ENCODE data around the gene RAET1G. TPM values are rescaled to one million over a fixed set of nuclear protein-coding genes. Genes with fewer than 3 reads are reported as not detected.
"Not testable (repeated sequence)": the region's sequence is repeated elsewhere in the genome, so short reads cannot be mapped to it uniquely, and the experiment has no call there.

RAET1G gene
- total RNA-seq, 1 experiment from 2014 or later, result not detected

DNA sequence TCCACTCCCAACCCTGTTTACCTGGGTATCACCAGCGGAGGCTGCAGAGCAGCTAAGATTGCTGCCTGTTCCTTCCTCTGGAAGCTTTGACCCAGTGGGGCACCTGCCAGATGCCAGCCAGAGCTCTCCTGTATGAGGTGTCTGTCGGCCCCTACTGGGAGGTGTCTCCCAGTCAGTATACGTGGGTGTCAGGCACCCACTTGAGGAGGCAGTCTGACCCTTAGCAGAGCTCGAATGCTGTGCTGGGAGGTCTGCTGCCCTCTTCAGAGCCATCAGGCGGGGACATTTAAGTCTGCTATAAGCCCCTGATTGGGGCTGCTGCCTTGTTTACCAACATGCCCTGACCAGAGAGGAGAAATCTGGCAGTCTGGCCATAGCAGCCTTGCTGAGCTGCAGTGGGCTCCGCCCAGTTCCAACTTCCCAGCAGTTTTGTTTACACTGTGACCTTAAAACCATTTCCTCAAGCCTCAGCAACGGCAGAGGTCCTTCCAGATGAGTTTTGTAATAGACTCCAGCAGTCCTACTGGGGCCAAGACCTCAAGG is 27.8 kb downstream of the RAET1G start:
- BruUV-seq (replicated peaks), result no TSS peak
- Histone ChIP-seq H3K9me3 (no peaks in the 10 kb centered on the region), H3K4me3 (ENCODE audit: low read depth, low read length) (no peak overlapping the region), H3K4me1 (no peaks in the 10 kb centered on the region), H3K27me3 (replicated peaks; ENCODE audit: control insufficient read depth, insufficient read depth, low read length) (no peaks in the 10 kb centered on the region), H3K36me3 (ENCODE audit: control insufficient read depth, insufficient read depth, low read length) (no peaks in the 10 kb centered on the region)
- no peaks in the 10 kb centered on the region for H3K4me1 Mint-ChIP-seq (ENCODE audit: low read depth, unreplicated experiment)
- peaks cover 11% of the 10 kb centered on the region for H3K27me3 Mint-ChIP-seq (ENCODE audit: insufficient read depth, unreplicated experiment)
- ChIA-PET POLR2A (no interaction called here), CTCF (interaction anchor here (0.6 kb wide), 1 partner anchor 73 kb away, joined by 6 read pairs; no protein-coding TSS in a partner anchor)
- H3K27ac Mint-ChIP-seq (ENCODE audit: unreplicated experiment), result no peak overlapping the region
- TF ChIP-seq, protein P1, sequence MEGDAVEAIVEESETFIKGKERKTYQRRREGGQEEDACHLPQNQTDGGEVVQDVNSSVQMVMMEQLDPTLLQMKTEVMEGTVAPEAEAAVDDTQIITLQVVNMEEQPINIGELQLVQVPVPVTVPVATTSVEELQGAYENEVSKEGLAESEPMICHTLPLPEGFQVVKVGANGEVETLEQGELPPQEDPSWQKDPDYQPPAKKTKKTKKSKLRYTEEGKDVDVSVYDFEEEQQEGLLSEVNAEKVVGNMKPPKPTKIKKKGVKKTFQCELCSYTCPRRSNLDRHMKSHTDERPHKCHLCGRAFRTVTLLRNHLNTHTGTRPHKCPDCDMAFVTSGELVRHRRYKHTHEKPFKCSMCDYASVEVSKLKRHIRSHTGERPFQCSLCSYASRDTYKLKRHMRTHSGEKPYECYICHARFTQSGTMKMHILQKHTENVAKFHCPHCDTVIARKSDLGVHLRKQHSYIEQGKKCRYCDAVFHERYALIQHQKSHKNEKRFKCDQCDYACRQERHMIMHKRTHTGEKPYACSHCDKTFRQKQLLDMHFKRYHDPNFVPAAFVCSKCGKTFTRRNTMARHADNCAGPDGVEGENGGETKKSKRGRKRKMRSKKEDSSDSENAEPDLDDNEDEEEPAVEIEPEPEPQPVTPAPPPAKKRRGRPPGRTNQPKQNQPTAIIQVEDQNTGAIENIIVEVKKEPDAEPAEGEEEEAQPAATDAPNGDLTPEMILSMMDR (IDR thresholded peaks at IDR 0.05; ENCODE audit: insufficient read depth in 1 of 2, low read depth in 1 of 2, low read length in 1 of 2, severe bottlenecking in 1 of 2, unreplicated experiment in 1 of 2), result no peak
- intact Hi-C loops (cut with micrococcal nuclease; ENCODE audit: unreplicated experiment), result no loop called here
- no peak overlapping the region for H3K4me3 Mint-ChIP-seq (ENCODE audit: unreplicated experiment)
- H3K9me3 Mint-ChIP-seq (ENCODE audit: unreplicated experiment), result no peaks in the 10 kb centered on the region
- H3K36me3 Mint-ChIP-seq (ENCODE audit: insufficient read depth, unreplicated experiment), result no peaks in the 10 kb centered on the region
- no peak for DNase-seq

DNA sequence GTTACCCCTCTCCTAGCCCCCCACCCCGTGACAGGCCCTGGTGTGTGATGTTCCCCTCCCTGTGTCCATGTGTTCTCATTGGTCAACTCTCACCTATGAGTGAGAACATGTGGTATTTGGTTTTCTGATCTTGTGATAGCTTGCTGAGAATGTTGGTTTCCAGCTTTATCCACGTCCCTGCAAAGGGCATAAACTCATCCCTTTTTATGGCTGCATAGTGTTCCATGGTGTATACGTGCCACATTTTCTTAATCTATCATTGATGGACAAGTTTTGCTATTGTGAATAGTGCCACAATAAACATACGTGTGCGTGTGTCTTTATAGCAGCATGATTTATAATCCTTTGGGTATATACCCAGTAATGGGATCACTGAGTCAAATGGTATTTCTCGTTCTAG is 31.1 kb downstream of the RAET1G start:
- DNase-seq; H3K4me1 Mint-ChIP-seq (ENCODE audit: low read depth, unreplicated experiment); H3K36me3 Mint-ChIP-seq (ENCODE audit: insufficient read depth, unreplicated experiment): not testable (repeated sequence)

DNA sequence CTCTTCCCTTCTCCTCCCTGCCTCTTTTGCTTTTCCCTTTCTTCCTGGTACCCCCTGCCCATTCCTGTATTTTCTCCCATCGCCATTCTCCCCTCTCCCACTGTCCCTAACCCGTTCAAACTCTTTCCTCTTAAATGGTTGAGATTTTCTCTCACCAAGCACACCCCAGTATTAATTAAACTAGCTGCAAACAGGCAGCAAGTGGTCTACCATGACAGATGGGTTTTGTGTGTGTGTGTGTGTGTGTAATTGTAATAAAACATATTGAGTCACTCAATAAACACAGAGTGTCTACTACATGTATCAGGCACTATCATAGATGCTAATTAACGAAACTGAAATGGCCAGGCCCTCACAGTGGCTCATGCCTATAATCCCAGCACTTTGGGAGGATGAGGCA is 31.7 kb downstream of the RAET1G start:
- no TSS peak for BruUV-seq (replicated peaks)
- no peaks in the 10 kb centered on the region for H3K4me1 Mint-ChIP-seq (ENCODE audit: low read depth, unreplicated experiment)
- DNase-seq, result no peak
- no peak overlapping the region for H3K27ac Mint-ChIP-seq (ENCODE audit: unreplicated experiment)
- Histone ChIP-seq H3K9me3 (no peaks in the 10 kb centered on the region), H3K4me3 (ENCODE audit: low read depth, low read length) (no peak overlapping the region), H3K4me1 (no peaks in the 10 kb centered on the region), H3K36me3 (ENCODE audit: control insufficient read depth, insufficient read depth, low read length) (no peaks in the 10 kb centered on the region), H3K27me3 (replicated peaks; ENCODE audit: control insufficient read depth, insufficient read depth, low read length) (no peaks in the 10 kb centered on the region)
- intact Hi-C loops (cut with micrococcal nuclease; ENCODE audit: unreplicated experiment), result no loop called here
- no peaks in the 10 kb centered on the region for H3K9me3 Mint-ChIP-seq (ENCODE audit: unreplicated experiment)
- H3K4me3 Mint-ChIP-seq (ENCODE audit: unreplicated experiment), result no peak overlapping the region
- TF ChIP-seq, protein P1 (IDR thresholded peaks at IDR 0.05; ENCODE audit: insufficient read depth in 1 of 2, low read depth in 1 of 2, low read length in 1 of 2, severe bottlenecking in 1 of 2, unreplicated experiment in 1 of 2), result no peak
- ChIA-PET POLR2A (no interaction called here), CTCF (no interaction called here)
- H3K36me3 Mint-ChIP-seq (ENCODE audit: insufficient read depth, unreplicated experiment), result no peaks in the 10 kb centered on the region
- H3K27me3 Mint-ChIP-seq (ENCODE audit: insufficient read depth, unreplicated experiment), result peaks cover 11% of the 10 kb centered on the region

More for the DNA sequence above, 31.1 kb downstream of the RAET1G start:
- H3K36me3 ChIP-seq (ENCODE audit: control insufficient read depth, insufficient read depth, low read length); CTCF ChIA-PET; H3K4me1 ChIP-seq; intact Hi-C loops (cut with micrococcal nuclease; ENCODE audit: unreplicated experiment); H3K4me3 Mint-ChIP-seq (ENCODE audit: unreplicated experiment); H3K27me3 ChIP-seq (replicated peaks; ENCODE audit: control insufficient read depth, insufficient read depth, low read length); H3K9me3 ChIP-seq; H3K9me3 Mint-ChIP-seq (ENCODE audit: unreplicated experiment); H3K4me3 ChIP-seq (ENCODE audit: low read depth, low read length); H3K27ac Mint-ChIP-seq (ENCODE audit: unreplicated experiment); BruUV-seq (replicated peaks); POLR2A ChIA-PET: not testable (repeated sequence)
- H3K27me3 Mint-ChIP-seq (ENCODE audit: insufficient read depth, unreplicated experiment), result peaks cover 11% of the 10 kb centered on the region

DNA sequence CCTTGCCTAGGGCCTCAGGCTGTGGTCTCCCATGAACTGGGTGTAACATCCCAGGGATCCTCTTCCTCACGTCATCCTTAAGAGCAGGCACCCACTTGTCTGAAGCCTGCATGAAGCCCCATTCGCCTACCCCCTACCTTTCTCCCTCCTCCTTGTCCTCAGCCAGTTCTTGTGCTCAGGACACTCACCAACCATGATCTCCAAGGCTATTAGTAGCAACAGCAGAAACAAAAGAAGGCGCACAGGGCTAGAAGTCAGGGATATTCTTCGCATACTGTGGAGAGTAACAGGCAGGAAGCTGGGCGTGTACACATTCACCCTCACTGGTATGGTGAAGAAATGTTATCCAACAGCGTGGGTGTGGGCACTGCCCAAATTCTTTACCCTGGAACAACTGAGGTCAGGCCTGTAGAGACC is 32.3 kb downstream of the RAET1G start:
- no TSS peak for BruUV-seq (replicated peaks)
- H3K27me3 ChIP-seq (replicated peaks; ENCODE audit: control insufficient read depth, insufficient read depth, low read length), result no peaks in the 10 kb centered on the region
- intact Hi-C loops (cut with micrococcal nuclease; ENCODE audit: unreplicated experiment), result no loop called here
- Mint-ChIP-seq H3K27ac (ENCODE audit: unreplicated experiment) (no peak overlapping the region), H3K4me3 (ENCODE audit: unreplicated experiment) (no peak overlapping the region), H3K36me3 (ENCODE audit: insufficient read depth, unreplicated experiment) (no peaks in the 10 kb centered on the region), H3K27me3 (ENCODE audit: insufficient read depth, unreplicated experiment) (peaks cover 11% of the 10 kb centered on the region), H3K4me1 (ENCODE audit: low read depth, unreplicated experiment) (no peaks in the 10 kb centered on the region), H3K9me3 (ENCODE audit: unreplicated experiment) (no peaks in the 10 kb centered on the region)
- H3K4me1 ChIP-seq, result no peaks in the 10 kb centered on the region
- ChIA-PET CTCF (interaction anchor here (0.6 kb wide), 1 partner anchor 1357 kb away, joined by 3 read pairs; no protein-coding TSS in a partner anchor), POLR2A (no interaction called here)
- no peaks in the 10 kb centered on the region for H3K36me3 ChIP-seq (ENCODE audit: control insufficient read depth, insufficient read depth, low read length)
- no peak overlapping the region for H3K4me3 ChIP-seq (ENCODE audit: low read depth, low read length)
- no peak for DNase-seq
- H3K9me3 ChIP-seq, result no peaks in the 10 kb centered on the region
- TF ChIP-seq, protein P1 (IDR thresholded peaks at IDR 0.05; ENCODE audit: insufficient read depth in 1 of 2, low read depth in 1 of 2, low read length in 1 of 2, severe bottlenecking in 1 of 2, unreplicated experiment in 1 of 2), result no peak
